ENCODE data around the gene TMEM255B.

TMEM255B gene

DNA sequence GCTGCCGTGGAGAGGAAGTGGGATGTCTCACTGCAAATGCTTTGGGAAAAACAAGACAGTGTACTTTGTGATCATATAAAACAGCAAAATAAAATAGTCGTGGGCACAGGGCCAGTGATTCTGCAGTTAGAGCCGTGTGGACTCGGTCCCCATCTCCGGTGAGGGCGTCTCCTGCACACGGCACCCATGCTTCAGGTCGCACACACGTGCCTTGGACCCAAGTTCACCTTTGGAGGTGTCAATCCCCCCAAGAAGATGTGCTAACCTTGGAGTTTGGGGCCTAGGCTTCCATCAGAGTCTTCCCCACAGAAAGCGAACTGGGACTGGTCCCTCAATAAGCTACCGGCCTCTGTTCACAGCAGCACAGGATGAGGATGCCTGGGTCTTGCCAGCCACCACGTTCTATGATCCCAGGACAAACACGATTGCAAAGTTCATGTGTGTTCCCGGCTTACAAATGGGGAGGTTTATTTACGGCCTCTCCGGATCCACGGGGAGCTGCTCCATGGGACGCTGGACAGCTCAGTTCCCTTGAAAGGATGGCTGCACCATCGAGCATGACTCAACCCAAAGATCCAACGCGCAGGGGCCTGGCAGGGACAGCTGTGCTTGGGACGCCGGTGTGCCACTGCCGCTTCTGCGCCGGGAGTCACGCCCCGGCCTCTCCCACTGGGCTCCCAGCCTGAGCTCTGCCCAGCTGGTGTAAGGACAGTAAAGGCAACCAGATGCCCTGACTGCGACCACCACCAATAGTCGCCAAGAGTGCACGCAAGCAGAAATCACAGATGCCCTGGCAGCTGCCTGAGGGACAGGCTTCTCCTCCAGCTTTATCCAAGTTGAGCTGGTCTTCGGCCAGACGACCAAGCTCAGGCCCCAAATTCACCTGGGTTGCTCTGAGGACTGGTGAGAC lies 96.2 kb downstream of the TMEM255B start:
- in situ Hi-C loops (cut with HindIII; ENCODE audit: low sequenced_read_pairs), result no loop called here

DNA sequence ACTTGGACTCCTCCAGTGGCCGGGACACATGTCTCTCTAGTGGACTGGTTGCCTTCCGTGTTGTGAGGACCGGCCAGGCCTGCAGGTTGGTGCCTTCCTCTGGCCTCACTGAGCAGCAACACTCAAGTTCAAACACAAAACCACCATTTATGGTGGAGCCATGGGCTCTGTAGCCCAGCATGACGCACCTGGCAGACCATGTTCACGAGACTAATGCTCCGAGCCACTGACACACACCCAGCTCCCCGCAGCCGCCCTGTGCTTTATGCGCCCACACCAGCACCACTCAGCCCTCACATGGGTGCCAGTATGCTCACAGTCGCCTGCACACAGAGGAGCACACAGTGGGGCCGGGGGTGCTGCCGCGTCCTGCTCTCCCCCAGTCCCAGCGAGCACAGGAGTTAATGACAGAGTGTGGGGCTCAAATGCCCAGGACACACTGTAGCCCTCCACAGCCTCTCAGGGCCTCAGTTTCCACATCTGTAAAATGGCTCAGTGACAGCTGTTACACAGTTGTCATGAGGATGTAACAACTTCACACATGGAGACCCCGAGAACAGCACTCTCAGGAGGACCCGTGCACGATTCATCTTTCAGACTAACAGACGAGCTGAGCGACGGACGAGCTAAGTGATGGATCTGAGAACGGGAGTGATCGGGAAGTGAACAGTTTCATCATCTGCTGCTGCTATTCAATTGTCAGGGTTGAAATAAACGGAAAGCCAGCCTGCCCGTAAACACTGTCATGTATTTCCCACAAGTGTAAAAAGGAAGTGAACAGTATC lies 97.1 kb downstream of the TMEM255B start:
- in situ Hi-C loops (cut with HindIII; ENCODE audit: low sequenced_read_pairs), result no loop called here

DNA sequence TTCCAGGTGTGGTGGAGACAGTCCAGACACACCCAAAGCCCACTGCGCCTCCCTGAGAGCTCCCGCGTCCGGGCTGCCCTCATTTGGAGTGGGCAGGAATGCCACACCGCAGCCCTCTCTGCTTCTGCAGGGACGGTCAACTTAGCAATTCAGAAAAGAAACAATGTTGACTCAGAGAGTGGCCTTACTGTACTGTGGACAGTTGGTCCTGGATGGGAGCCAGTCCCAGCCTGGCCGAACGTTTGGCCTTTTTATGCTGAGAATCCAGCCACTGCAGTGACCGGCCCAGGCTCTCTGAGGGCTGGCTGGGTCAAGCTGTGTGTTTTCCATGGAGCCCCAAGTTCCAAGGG lies 97.7 kb downstream of the TMEM255B start:
- in situ Hi-C loops (cut with HindIII; ENCODE audit: low sequenced_read_pairs), result no loop called here

DNA sequence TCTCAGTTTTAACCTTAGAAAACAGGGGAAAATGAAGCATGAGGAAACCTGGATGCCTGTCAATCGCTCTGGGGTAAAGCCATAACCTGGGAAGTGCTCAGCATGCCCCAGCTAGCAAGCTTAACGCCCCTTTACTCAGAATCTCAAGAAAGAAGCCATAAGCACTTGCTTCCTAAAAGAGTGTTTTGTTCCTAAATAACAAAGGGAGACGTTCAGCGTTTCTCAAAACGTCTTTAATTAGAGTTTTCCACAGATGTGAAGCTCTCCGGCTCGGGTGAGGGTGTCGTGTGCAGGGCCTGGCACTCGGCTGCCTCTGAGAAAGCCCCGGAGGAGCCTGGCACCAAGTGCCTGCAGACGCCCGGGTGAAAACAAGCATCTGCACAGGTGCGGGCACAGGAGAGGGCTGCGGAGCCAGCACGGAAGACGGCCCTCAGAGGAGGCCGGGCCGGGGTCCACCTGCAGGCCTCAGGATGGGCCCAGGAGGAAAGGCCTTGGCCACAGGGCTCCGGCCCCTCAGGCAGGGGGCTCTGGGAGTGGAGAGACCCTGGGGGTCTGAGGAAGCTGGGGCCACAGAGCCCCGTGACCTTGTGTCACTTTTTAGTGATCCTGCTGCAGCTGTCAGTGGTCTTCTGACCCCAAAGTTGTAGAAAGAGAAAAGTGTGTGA lies 98.6 kb downstream of the TMEM255B start:
- in situ Hi-C loops (cut with HindIII; ENCODE audit: low sequenced_read_pairs), result no loop called here

DNA sequence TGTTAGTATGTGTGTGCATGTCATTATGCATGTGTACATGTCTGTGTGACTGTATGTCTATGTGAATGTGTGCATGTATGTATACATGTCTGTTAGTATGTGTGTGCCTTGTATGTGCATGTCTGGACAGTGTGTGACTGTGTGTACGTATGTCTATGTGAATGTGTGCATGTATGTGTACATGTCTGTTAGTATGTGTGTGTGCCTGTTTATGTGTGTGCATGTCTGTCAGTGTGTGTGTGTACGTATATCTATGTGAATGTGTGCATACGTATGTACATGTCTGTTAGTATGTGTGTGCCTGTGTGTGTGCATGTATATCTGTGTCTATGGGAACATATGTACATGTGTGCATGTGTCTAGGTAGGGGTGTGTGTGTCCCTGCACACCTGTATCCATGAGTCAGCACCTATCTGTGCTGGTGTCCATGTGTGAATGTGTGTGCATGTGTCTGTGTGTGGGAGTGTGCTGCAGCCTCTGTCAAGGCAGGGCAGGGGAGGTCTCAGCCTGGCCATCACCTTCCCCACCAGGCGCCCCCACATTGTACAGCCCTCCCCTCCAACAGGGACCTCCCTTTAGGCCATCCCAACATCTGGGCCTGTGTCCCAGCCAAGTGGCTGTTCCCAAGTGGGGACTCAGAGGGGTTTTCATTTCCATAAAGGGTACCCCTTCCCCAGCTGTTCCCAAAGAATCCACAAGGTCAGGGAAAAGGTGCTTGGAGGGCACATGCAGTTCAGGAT lies 100.5 kb downstream of the TMEM255B start:
- in situ Hi-C loops (cut with HindIII; ENCODE audit: low sequenced_read_pairs), result no loop called here

DNA sequence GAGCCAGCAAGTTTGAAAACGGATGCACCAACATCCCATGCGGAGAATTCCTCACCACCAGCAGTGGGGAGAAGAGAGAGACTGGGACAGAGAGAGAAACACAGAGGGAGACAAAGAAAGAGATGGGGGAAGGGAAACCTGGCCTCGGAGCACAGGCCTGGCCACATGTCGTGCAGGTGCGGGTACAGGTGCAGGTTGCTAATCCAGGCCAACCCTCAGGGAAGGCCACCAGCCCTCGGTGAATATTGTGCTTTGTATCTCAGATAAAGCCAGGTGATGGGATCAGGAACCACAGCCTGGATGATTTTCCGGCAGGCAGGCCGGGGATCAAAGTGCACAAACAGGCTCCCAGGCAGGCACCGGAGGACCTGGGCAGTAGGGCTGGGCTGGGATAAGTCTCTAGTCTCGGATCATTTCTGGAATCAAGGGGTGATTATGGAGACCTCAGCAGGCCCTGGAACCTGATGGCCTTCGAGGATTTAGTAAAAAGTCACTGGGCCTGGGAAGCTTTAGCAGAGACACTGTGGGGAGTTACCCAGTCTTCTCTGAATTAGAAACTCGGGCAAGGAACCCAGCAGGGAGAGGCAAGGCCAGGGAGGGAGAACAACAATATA lies 101.1 kb downstream of the TMEM255B start:
- in situ Hi-C loops (cut with HindIII; ENCODE audit: low sequenced_read_pairs), result no loop called here

DNA sequence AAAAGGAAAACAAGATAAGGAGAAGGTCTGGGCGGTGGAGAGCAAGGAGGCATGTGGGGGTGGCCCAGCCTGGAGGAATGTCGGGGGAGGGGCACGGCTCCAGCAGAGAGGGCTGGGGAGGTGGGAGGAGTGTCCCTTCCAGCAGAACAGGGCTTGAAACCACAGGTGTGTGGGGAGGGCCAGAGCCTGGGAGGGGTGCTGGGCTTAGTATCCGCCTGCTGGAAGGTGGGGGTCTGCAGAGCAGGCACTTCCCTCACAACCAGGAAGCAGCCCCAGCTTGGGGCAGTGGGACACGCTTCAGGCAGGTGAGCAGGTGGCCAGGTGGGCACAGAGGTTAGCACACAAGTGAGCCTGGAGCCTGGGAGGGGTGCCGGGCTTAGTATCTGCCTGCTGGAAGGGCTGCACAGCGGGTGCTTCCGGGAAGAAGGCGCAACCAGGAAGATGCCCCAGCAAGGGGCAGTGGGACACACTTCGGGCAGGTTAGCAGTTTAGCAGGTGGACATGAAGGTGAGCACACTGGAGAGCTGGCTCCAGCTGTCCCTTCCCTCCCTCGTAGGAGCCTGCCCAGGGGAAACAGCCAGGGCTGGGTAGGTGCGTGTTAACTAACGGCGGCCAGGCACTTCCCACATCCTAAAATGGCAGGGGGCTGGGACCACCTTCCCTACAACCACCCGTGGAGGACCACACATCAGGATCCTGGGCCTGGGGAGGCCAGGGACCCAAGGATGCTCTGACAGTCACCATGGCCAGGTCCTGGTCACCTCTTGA lies 101.8 kb downstream of the TMEM255B start:
- in situ Hi-C loops (cut with HindIII; ENCODE audit: low sequenced_read_pairs), result no loop called here

DNA sequence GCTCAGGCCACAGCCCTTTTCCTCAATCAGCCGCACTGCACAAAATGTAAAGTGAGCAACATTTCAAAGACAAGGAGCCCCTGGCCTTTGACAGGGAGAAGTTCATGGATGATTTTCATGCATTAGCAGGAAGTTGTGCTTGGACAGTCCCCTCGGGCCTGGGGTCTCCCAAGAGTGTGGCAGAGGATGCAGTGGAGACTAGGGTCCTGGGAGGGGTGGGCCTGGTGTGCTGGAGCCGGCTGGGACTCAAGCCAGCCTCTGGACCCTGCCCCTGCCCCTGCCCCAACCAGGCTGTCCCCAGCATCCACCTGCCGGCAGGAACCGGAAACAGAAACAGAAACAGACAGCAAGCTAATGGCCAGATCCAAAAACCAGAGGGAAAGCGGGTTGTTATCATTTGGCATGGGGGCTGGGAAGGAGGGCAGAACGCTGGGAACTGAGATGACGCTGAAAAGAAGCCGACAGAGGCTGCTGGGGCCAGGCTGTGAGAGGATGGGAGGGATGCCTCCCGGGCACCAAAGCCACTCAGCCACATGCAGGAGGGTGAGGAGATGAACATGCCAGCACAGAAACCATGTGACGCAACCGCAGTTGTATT lies 102.5 kb downstream of the TMEM255B start:
- in situ Hi-C loops (cut with HindIII; ENCODE audit: low sequenced_read_pairs), result no loop called here

DNA sequence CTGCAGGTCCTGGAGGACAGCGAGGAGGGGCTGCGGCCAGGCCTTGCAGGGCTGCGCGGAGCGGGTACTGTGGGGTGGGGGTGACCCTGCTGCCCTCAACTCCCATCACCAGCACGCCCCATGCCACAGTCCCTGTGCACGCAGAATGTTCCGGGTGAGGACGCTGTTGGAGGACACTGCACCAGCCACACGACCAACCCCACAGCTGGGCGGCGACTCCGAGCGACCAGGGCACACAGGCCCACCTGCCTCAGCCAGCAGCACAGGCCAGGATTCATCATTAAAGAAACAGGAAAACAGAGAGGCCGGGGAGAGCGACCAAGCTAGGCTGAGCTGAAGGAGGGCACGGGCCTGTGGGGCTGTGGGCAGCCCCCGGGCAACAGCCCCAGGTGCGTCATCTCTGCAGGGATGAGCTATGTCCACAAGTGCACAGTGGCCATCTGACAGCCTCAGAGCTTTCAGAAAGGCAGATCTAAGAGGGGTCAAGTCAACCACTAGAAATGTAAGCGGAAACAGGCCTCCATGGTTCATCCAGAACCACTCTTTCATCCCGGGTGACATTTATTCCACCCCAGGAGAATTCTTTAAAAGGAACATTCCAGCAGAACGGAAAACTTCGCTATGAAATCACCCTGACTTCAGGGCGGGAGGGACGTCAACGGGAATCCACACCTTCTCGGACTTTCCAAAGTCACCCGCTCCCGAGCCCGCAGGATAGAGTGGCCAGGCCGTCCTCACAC lies 103.3 kb downstream of the TMEM255B start:
- in situ Hi-C loops (cut with HindIII; ENCODE audit: low sequenced_read_pairs), result no loop called here

DNA sequence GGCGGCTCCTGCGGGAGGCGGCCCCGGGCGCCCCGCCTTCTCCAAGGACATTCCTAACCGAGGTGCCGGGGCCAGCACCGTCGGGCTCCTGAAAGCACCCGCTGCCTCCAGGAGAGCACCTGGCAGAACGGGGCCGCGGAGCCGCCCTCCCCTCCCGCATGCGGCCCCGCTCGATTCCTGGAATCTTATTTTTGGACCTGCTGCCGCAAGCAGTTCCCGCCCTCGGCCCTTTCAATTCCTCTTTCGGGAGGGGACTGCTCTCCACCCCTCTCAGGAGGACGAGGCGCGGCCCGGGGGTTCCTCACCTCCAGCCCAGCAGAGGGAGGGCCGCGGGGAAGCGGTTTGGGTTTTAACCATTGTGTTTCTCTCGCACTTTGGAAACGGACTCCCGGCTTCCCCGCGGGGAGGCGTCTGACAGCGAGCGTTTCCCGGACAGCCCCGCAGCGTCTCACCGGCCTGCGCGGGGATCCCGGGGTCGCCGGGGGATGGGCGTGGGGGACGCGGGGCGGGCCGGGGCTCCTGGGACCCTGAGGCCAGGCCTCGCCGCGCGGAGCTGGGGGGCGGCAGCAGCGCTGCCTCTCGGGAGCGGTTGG lies 104.0 kb downstream of the TMEM255B start:
- in situ Hi-C loops (cut with HindIII; ENCODE audit: low sequenced_read_pairs), result no loop called here

DNA sequence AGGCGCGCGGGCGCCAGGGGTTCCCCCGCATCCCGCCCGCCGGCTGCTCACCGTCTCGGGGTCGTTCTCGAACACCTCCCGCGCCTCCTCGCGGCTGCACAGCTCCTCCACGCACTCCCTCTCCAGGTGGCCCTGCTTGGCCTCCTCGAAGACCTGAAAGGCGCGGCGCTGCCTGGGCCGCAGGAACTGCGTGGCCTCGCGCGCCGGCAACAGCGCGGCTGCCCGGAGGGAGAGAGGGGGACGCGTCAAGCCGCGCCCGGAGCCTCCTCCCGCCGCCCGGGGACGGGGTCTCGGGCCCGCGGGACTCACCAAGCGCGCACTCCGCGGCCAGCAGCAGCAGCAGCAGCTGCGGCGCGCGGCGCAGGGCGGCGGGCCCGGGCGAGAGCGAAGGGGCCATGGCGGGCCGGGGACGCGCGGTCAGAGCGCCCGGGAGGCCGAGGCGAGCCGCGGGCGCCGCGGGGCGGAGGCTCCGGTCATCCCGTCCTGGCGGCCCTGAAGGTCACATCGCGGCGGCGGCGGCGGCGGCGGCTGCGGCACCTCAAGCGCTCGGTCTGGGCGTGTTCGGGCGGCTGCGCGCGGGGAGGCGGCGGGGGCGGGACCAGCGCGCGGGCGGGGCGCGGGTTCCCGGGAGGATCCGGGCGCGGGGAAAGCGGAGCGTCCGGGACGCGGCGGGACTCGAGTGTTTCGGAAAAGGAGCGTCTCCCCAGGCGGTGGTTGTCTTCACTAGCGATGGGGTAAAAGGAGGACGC lies 104.7 kb downstream of the TMEM255B start, which contains the start of gene GAS6:
TSS of gene GAS6 (minus strand) at position 553 of the 749 bp plus-strand sequence. CDS start at position 397, 156 bp downstream.
- in situ Hi-C loops (cut with HindIII; ENCODE audit: low sequenced_read_pairs), result no loop called here

DNA sequence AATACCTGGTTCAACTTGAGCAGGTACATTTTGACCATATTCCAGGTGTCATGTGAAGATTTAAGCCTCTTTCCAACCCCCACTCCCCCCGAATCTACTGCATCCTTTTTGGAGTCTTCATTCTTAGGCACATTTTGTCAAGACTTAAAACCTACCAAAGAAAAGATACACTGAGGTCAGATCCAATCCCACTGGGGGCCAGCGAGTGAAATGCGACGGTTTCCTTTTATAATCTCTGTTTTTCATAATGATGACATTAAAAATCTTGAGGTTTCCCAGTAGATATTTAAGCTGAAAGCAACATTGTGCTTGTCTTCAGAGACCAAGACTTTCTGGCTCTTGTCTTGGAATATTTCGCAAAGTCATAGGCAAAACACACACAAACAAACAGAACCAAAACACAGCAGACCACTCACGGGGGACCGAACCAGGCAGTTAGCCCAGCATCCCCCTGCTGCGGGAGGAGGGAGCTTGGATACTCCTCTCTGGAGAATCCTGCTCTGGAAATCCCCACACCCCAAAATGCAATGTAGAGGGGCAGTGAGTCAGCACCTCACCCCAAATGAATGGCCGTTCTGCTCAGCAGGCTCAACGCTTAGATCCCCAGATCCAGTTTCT lies 105.4 kb downstream of the TMEM255B start:
- in situ Hi-C loops (cut with HindIII; ENCODE audit: low sequenced_read_pairs), result no loop called here

DNA sequence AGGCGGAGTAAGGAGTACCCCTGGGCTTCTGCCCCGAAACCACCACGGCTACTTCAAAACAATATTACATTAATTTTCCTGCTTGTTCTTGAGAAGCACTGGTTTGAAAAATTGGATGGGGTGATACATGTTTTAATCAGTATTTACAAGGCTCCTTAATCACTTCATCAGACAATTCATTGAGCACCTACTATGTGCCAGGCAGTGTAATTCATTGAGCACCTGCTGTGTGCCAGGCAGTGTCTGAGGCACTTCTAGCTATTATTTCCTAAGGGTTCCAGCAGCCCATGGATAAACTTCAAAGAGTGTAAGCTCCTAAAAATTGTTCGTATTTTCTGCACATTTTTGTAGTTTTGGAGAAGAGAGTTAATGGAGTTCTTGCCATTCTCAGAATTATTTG lies 106.4 kb downstream of the TMEM255B start:
- in situ Hi-C loops (cut with HindIII; ENCODE audit: low sequenced_read_pairs), result no loop called here

Data from endothelial cell of hepatic sinusoid (primary cell).